CD14-positive monocyte (primary cell): Measurements from ENCODE around the gene WDR45B. TPM values are rescaled to one million over a fixed set of nuclear protein-coding genes. Genes with fewer than 3 reads are reported as not detected.

Source experiments
- DNase-seq, 3 donors: peaks; one replicate each; pipeline ENCODE4 v3.0.0-alpha.2; 2011 to 2022
- H2AFZ ChIP-seq: 2 replicates; pipeline ENCODE4 v1.6.0; 2012; ENCODE audit warnings: mild to moderate bottlenecking, low read depth, low read length, inconsistent platforms; ENCODE audit not compliant: insufficient read depth, poor library complexity, severe bottlenecking
- H3K27ac ChIP-seq, 2 donors: 1 replicate in 1 of 2; 2 replicates in 1 of 2; pipeline ENCODE4 v1.5.1; 2012 to 2013; ENCODE audit warnings: low read length in 2 of 2, control low read depth in 1 of 2, inconsistent platforms in 1 of 2, low read depth in 1 of 2, mild to moderate bottlenecking in 1 of 2
- H3K27me3 ChIP-seq, 2 donors: one replicate each; pipeline versions ENCODE4 v1.6.0 to v1.6.1; 2011 to 2013; ENCODE audit warnings: low read length in 2 of 2; ENCODE audit not compliant: control insufficient read depth in 2 of 2, insufficient read depth in 2 of 2
- H3K36me3 ChIP-seq, 2 donors: replicated peaks in 1 of 2; 1 replicate in 1 of 2; 2 replicates in 1 of 2; pipeline versions ENCODE4 v1.5.1 to v1.6.1; 2012 to 2013; ENCODE audit warnings: low read length in 2 of 2, control low read depth in 1 of 2, inconsistent platforms in 1 of 2, mild to moderate bottlenecking in 1 of 2; ENCODE audit not compliant: insufficient read depth in 2 of 2, control insufficient read depth in 1 of 2
- H3K4me1 ChIP-seq, 2 donors: 1 replicate in 1 of 2; 2 replicates in 1 of 2; pipeline versions ENCODE4 v1.5.1 to v1.6.1; 2012 to 2013; ENCODE audit warnings: low read length in 2 of 2, control low read depth in 1 of 2, inconsistent platforms in 1 of 2, mild to moderate bottlenecking in 1 of 2, moderate library complexity in 1 of 2; ENCODE audit not compliant: insufficient read depth in 2 of 2, control insufficient read depth in 1 of 2
- H3K4me2 ChIP-seq: replicated peaks from 2 replicates; pipeline ENCODE3; 2012; ENCODE audit warnings: low read length, moderate library complexity, mild to moderate bottlenecking; ENCODE audit not compliant: poor library complexity, severe bottlenecking; ENCODE audit errors: extremely low read depth
- H3K4me3 ChIP-seq, 3 experiments: fragments of 200-600 bp in 1 of 3; sonication (generic) in 1 of 3; replicated peaks in 1 of 3; 1 replicate in 2 of 3; 2 replicates in 1 of 3; pipeline ENCODE4 v1.5.1; 2011 to 2013; ENCODE audit warnings: low read length in 3 of 3, mild to moderate bottlenecking in 3 of 3, control low read depth in 2 of 3, low read depth in 2 of 3, inconsistent platforms in 1 of 3, moderate library complexity in 1 of 3
- H3K79me2 ChIP-seq: 2 replicates; pipeline ENCODE4 v1.6.0; 2012; ENCODE audit warnings: mild to moderate bottlenecking, control low read depth, inconsistent platforms, low read length, moderate library complexity; ENCODE audit not compliant: insufficient read depth
- H3K9ac ChIP-seq: 2 replicates; pipeline ENCODE4 v1.6.0; 2017; ENCODE audit warnings: low read length, mild to moderate bottlenecking; ENCODE audit not compliant: insufficient read depth, poor library complexity, severe bottlenecking
- H3K9me3 ChIP-seq, 2 donors: replicated peaks in 1 of 2; 1 replicate in 1 of 2; 2 replicates in 1 of 2; pipeline versions ENCODE4 v1.5.1 to v1.6.1; 2012 to 2013; ENCODE audit warnings: low read length in 2 of 2, control low read depth in 1 of 2; ENCODE audit not compliant: control insufficient read depth in 1 of 2, insufficient read depth in 1 of 2
- H4K20me1 ChIP-seq: 2 replicates; pipeline ENCODE4 v1.6.0; 2012; ENCODE audit warnings: mild to moderate bottlenecking, low read length, control low read depth, moderate library complexity; ENCODE audit not compliant: insufficient read depth
- H3K27ac Mint-ChIP-seq, 7 donors: one replicate each; pipeline ENCODE4 v1.8.0; 2020; ENCODE audit warnings: mild to moderate bottlenecking in 7 of 7, mixed read lengths in 7 of 7, moderate library complexity in 6 of 7, inconsistent platforms in 2 of 7
- H3K27me3 Mint-ChIP-seq, 3 donors: one replicate each; pipeline ENCODE4 v1.8.0; 2021 to 2022; ENCODE audit warnings: low read depth in 3 of 3, mild to moderate bottlenecking in 3 of 3, mixed read lengths in 3 of 3, moderate library complexity in 3 of 3, inconsistent platforms in 1 of 3
- H3K36me3 Mint-ChIP-seq, 2 donors: one replicate each; pipeline ENCODE4 v1.8.0; 2020; ENCODE audit warnings: mixed read lengths in 2 of 2, inconsistent platforms in 1 of 2, mild to moderate bottlenecking in 1 of 2
- H3K4me1 Mint-ChIP-seq: one replicate; pipeline ENCODE4 v1.8.0; 2020; ENCODE audit warnings: mild to moderate bottlenecking, mixed read lengths
- H3K4me3 Mint-ChIP-seq, 2 donors: one replicate each; pipeline ENCODE4 v1.8.0; 2020; ENCODE audit warnings: mild to moderate bottlenecking in 2 of 2, mixed read lengths in 2 of 2, moderate library complexity in 1 of 2
- H3K9me3 Mint-ChIP-seq, 7 donors: one replicate each; pipeline ENCODE4 v1.8.0; 2020 to 2022; ENCODE audit warnings: mixed read lengths in 7 of 7, mild to moderate bottlenecking in 6 of 7, moderate library complexity in 6 of 7, inconsistent platforms in 2 of 7
- WGBS: methylation state at CpG from one replicate; pipeline ENCODE4 v1.1.5; 2013; ENCODE audit warnings: missing lambda C conversion rate; ENCODE audit not compliant: insufficient coverage; 5-methylcytosine and 5-hydroxymethylcytosine counted together
- intact Hi-C, 2 donors: fragments of 100-400 bp; cut with micrococcal nuclease; formaldehyde crosslinking; loops; one replicate each; pipeline versions ENCODE4 v1.15.0 to v1.15.1; 2023
- polyA plus RNA-seq, 3 donors: library from polyadenylated mRNA; depleted of rRNA in 1 of 3; unstranded in 2 of 3; stranded (reverse) in 1 of 3; fragments of 300-500 nt in 2 of 3; fragments of >200 nt in 1 of 3; fragmentation: Illumina TruSeq in 2 of 3; gene quantifications; 1 replicate in 2 of 3; 2 replicates in 1 of 3; pipeline ENCODE4 v1.2.3, GENCODE V29; 2012 to 2021
- TF ChIP-seq, protein P1 (sequence below): fragments of 200-600 bp; IDR thresholded peaks from one replicate; pipeline ENCODE4 v1.8.0; 2022; ENCODE audit warnings: antibody characterized with exemption, mild to moderate bottlenecking

The WDR45B gene
- polyA plus RNA-seq, 3 donors: 42.6 to 82.6 (median 60.3) TPM

DNA sequence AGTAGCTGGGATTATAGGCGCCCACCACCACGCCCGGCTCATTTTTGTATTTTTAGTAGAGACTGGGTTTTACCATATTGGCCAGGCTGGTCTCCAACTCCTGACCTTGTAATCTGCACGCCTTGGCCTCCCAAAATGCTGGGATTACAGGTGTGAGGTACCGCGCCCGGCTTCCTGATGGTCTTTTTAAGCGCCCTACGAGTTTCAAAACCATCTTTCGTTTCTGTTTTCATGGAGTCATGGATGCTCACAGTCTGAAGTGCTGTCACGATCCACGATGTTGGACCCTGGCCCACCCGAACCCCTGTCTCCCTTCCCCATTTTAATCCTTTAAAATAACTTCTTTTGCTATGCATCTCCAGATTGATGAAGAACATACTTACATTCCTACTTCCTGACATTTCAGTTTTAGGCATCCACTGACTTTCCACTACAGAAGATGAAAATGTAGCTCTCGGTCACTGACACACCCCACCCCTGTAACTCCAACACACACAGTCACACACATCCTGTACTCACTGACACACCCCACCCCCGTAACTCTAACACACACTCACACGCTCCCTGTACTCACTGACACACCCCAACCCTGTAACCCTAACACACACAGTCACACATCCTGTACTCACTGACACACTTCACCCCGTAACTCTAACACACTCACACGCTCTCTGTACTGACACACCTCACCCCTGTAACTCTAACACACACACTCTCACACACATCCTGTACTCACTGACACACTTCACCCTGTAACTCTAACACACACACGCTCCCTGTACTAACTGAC lies 22.6 kb upstream of the WDR45B start:
- WGBS: 96% methylated on average over 15 of the region's 19 CpGs
- no peak overlapping the region for H3K27ac Mint-ChIP-seq
- Histone ChIP-seq H2AFZ (no peak overlapping the region), H4K20me1 (no peaks in the 10 kb centered on the region), H3K4me3 (no peak overlapping the region), H3K36me3 (no peaks in the 10 kb centered on the region), H3K4me2 (no peak overlapping the region), H3K4me1 (peaks cover 3 to 8% of the 10 kb centered on the region in 2 donors), H3K79me2 (no peaks in the 10 kb centered on the region), H3K9ac (no peak overlapping the region), H3K27ac (no peak overlapping the region), H3K9me3 (no peaks in the 10 kb centered on the region), H3K27me3 (no peaks in the 10 kb centered on the region)
- H3K36me3 Mint-ChIP-seq: no peaks in the 10 kb centered on the region
- H3K4me1 Mint-ChIP-seq: peaks cover 9% of the 10 kb centered on the region
- TF ChIP-seq, protein P1, sequence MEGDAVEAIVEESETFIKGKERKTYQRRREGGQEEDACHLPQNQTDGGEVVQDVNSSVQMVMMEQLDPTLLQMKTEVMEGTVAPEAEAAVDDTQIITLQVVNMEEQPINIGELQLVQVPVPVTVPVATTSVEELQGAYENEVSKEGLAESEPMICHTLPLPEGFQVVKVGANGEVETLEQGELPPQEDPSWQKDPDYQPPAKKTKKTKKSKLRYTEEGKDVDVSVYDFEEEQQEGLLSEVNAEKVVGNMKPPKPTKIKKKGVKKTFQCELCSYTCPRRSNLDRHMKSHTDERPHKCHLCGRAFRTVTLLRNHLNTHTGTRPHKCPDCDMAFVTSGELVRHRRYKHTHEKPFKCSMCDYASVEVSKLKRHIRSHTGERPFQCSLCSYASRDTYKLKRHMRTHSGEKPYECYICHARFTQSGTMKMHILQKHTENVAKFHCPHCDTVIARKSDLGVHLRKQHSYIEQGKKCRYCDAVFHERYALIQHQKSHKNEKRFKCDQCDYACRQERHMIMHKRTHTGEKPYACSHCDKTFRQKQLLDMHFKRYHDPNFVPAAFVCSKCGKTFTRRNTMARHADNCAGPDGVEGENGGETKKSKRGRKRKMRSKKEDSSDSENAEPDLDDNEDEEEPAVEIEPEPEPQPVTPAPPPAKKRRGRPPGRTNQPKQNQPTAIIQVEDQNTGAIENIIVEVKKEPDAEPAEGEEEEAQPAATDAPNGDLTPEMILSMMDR: no peak
- no peak for DNase-seq
- intact Hi-C loops: no loop called here
- peaks cover 0 to 6% (median 0%) of the 10 kb centered on the region in 3 donors for H3K27me3 Mint-ChIP-seq
- H3K4me3 Mint-ChIP-seq: no peak overlapping the region
- H3K9me3 Mint-ChIP-seq: no peaks in the 10 kb centered on the region

GRCh38 chr17:82668631-82669099 lies 20.4 kb upstream of the WDR45B start:
- Histone ChIP-seq H3K79me2 (no peaks in the 10 kb centered on the region), H3K9me3 (no peaks in the 10 kb centered on the region), H3K27me3 (no peaks in the 10 kb centered on the region), H3K4me3 (peak overlapping the region in 1 of 3 experiments; percentile 48), H3K4me2 (peak overlapping the region; percentile 62), H3K27ac (no peak overlapping the region), H4K20me1 (no peaks in the 10 kb centered on the region), H3K36me3 (no peaks in the 10 kb centered on the region), H2AFZ (peak overlapping the region; percentile 71), H3K9ac (peak overlapping the region; percentile 21), H3K4me1 (peaks cover 3 to 8% of the 10 kb centered on the region in 2 donors)
- Mint-ChIP-seq H3K36me3 (no peaks in the 10 kb centered on the region), H3K9me3 (no peaks in the 10 kb centered on the region), H3K27me3 (peaks cover 0 to 6% (median 0%) of the 10 kb centered on the region in 3 donors), H3K4me3 (peak overlapping the region; percentile 62 to 85), H3K4me1 (peaks cover 9% of the 10 kb centered on the region), H3K27ac (no peak overlapping the region)
- intact Hi-C loops: loop anchor here (2.0 to 5.0 kb wide), 2 partner anchors 98 to 104 kb away; no protein-coding TSS in a partner anchor
- peak; percentile 46 to 63 (median 59) for DNase-seq
- WGBS: 20% methylated on average over 17 of the region's 20 CpGs
- TF ChIP-seq, protein P1: peak; percentile 70
